HG03342 (cell line): ENCODE results near the gene DHX29.

ENCODE experiments used
- ATAC-seq: cut with Tn5 transposase; IDR thresholded peaks from one replicate; pipeline ENCODE4 v1.9.1; 2021; ENCODE audit warnings: mild to moderate bottlenecking, moderate library complexity; ENCODE audit not compliant: unreplicated experiment

Gene DHX29

GRCh38 chr5:55232271-55232984, 75.1 kb downstream of the DHX29 start:
- ATAC-seq, result no peak

GRCh38 chr5:55231919-55232270, 75.6 kb downstream of the DHX29 start:
- ATAC-seq, result no peak

- no peak for ATAC-seq
Measured at GRCh38 chr5:55231029-55231918, 76.2 kb downstream of the DHX29 start.

- ATAC-seq, result no peak
Measured at GRCh38 chr5:55230086-55230629, 77.3 kb downstream of the DHX29 start.

- ATAC-seq, result no peak
Measured at GRCh38 chr5:55227664-55228430, 79.6 kb downstream of the DHX29 start.

GRCh38 chr5:55226934-55227663, 80.4 kb downstream of the DHX29 start, which contains the start of gene MCIDAS:
Gene MCIDAS (minus strand): TSS chr5:55227315. CDS start chr5:55227138, 177 bp downstream.
- peak; percentile 38 for ATAC-seq

- ATAC-seq, result peak; percentile 57
Measured at GRCh38 chr5:55226027-55226933, 81.2 kb downstream of the DHX29 start.

- no peak for ATAC-seq
Measured at GRCh38 chr5:55225346-55225745, 82.1 kb downstream of the DHX29 start.

- ATAC-seq, result no peak
Measured at GRCh38 chr5:55223812-55224240, 83.7 kb downstream of the DHX29 start.

GRCh38 chr5:55222985-55223811, 84.3 kb downstream of the DHX29 start:
- ATAC-seq, result no peak

- ATAC-seq, result no peak
Measured at GRCh38 chr5:55222092-55222984, 85.2 kb downstream of the DHX29 start.

GRCh38 chr5:55220433-55221185, 86.9 kb downstream of the DHX29 start:
- no peak for ATAC-seq

- ATAC-seq, result no peak
Measured at GRCh38 chr5:55219770-55220169, 87.7 kb downstream of the DHX29 start.

GRCh38 chr5:55218967-55219366, 88.5 kb downstream of the DHX29 start:
- no peak for ATAC-seq

GRCh38 chr5:55211184-55211874, 96.2 kb downstream of the DHX29 start:
- ATAC-seq, result no peak
